ENCODE data around the gene TPST1.
A peak's percentile ranks its signal among the peaks of the same experiment; 100 is the strongest.
"Not testable (repeated sequence)": the region's sequence is repeated elsewhere in the genome, so short reads cannot be mapped to it uniquely, and the experiment has no call there.

The TPST1 gene

GRCh38 chr7:66204822-66205740, at the start of gene TPST1:
TPST1 (plus strand) TSS chr7:66205334; CDS start chr7:66240426, 35,092 bp downstream.
- peak within 1 kb of the TSS; percentile 76 for H3K9ac ChIP-seq (ENCODE audit: low read depth, low read length)
- H3K27me3 ChIP-seq (ENCODE audit: control insufficient read depth, insufficient read depth, low read length) = no peaks in the 10 kb centered on the region
- H3K4me3 ChIP-seq (ENCODE audit: low read depth, low read length) = peak within 1 kb of the TSS; percentile 91
- H3K4me1 ChIP-seq (ENCODE audit: control insufficient read depth, insufficient read depth, low read length) = peaks cover 3% of the 10 kb centered on the region
- peaks cover 3% of the 10 kb centered on the region for H3K36me3 ChIP-seq (ENCODE audit: control insufficient read depth, insufficient read depth, low read length)
- no peaks in the 10 kb centered on the region for H3K9me3 ChIP-seq (ENCODE audit: control insufficient read depth, insufficient read depth, low read length)

GRCh38 chr7:66156035-66156434, 49.1 kb upstream of the TPST1 start:
- not testable (repeated sequence) for H3K9me3 ChIP-seq (ENCODE audit: control insufficient read depth, insufficient read depth, low read length); H3K9ac ChIP-seq (ENCODE audit: low read depth, low read length); H3K27me3 ChIP-seq (ENCODE audit: control insufficient read depth, insufficient read depth, low read length); H3K4me3 ChIP-seq (ENCODE audit: low read depth, low read length)
- peaks cover 10% of the 10 kb centered on the region for H3K4me1 ChIP-seq (ENCODE audit: control insufficient read depth, insufficient read depth, low read length)
- H3K36me3 ChIP-seq (ENCODE audit: control insufficient read depth, insufficient read depth, low read length) = peaks cover 11% of the 10 kb centered on the region

- Histone ChIP-seq H3K4me1 (ENCODE audit: control insufficient read depth, insufficient read depth, low read length) (peaks cover 7% of the 10 kb centered on the region), H3K27me3 (ENCODE audit: control insufficient read depth, insufficient read depth, low read length) (no peaks in the 10 kb centered on the region), H3K4me3 (ENCODE audit: low read depth, low read length) (no peak overlapping the region), H3K9ac (ENCODE audit: low read depth, low read length) (no peak overlapping the region), H3K36me3 (ENCODE audit: control insufficient read depth, insufficient read depth, low read length) (peaks cover 7% of the 10 kb centered on the region), H3K9me3 (ENCODE audit: control insufficient read depth, insufficient read depth, low read length) (no peaks in the 10 kb centered on the region)
Observed at GRCh38 chr7:66157060-66157459, 48.1 kb upstream of the TPST1 start.

GRCh38 chr7:66162622-66163021, 42.5 kb upstream of the TPST1 start:
- no peaks in the 10 kb centered on the region for H3K4me1 ChIP-seq (ENCODE audit: control insufficient read depth, insufficient read depth, low read length)
- no peaks in the 10 kb centered on the region for H3K27me3 ChIP-seq (ENCODE audit: control insufficient read depth, insufficient read depth, low read length)
- H3K9me3 ChIP-seq (ENCODE audit: control insufficient read depth, insufficient read depth, low read length) = no peaks in the 10 kb centered on the region
- H3K9ac ChIP-seq (ENCODE audit: low read depth, low read length) = no peak overlapping the region
- no peaks in the 10 kb centered on the region for H3K36me3 ChIP-seq (ENCODE audit: control insufficient read depth, insufficient read depth, low read length)
- no peak overlapping the region for H3K4me3 ChIP-seq (ENCODE audit: low read depth, low read length)

- no peaks in the 10 kb centered on the region for H3K36me3 ChIP-seq (ENCODE audit: control insufficient read depth, insufficient read depth, low read length)
- no peak overlapping the region for H3K9ac ChIP-seq (ENCODE audit: low read depth, low read length)
- no peaks in the 10 kb centered on the region for H3K27me3 ChIP-seq (ENCODE audit: control insufficient read depth, insufficient read depth, low read length)
- no peaks in the 10 kb centered on the region for H3K4me1 ChIP-seq (ENCODE audit: control insufficient read depth, insufficient read depth, low read length)
- no peak overlapping the region for H3K4me3 ChIP-seq (ENCODE audit: low read depth, low read length)
- no peaks in the 10 kb centered on the region for H3K9me3 ChIP-seq (ENCODE audit: control insufficient read depth, insufficient read depth, low read length)
Observed at GRCh38 chr7:66163186-66163610, 41.9 kb upstream of the TPST1 start.

GRCh38 chr7:66164356-66164755, 40.8 kb upstream of the TPST1 start:
- no peak overlapping the region for H3K4me3 ChIP-seq (ENCODE audit: low read depth, low read length)
- H3K36me3 ChIP-seq (ENCODE audit: control insufficient read depth, insufficient read depth, low read length) = no peaks in the 10 kb centered on the region
- no peaks in the 10 kb centered on the region for H3K4me1 ChIP-seq (ENCODE audit: control insufficient read depth, insufficient read depth, low read length)
- no peaks in the 10 kb centered on the region for H3K27me3 ChIP-seq (ENCODE audit: control insufficient read depth, insufficient read depth, low read length)
- H3K9ac ChIP-seq (ENCODE audit: low read depth, low read length) = no peak overlapping the region
- H3K9me3 ChIP-seq (ENCODE audit: control insufficient read depth, insufficient read depth, low read length) = no peaks in the 10 kb centered on the region

- H3K4me1 ChIP-seq (ENCODE audit: control insufficient read depth, insufficient read depth, low read length) = no peaks in the 10 kb centered on the region
- H3K4me3 ChIP-seq (ENCODE audit: low read depth, low read length) = no peak overlapping the region
- H3K9ac ChIP-seq (ENCODE audit: low read depth, low read length) = no peak overlapping the region
- H3K27me3 ChIP-seq (ENCODE audit: control insufficient read depth, insufficient read depth, low read length) = no peaks in the 10 kb centered on the region
- H3K36me3 ChIP-seq (ENCODE audit: control insufficient read depth, insufficient read depth, low read length) = no peaks in the 10 kb centered on the region
- H3K9me3 ChIP-seq (ENCODE audit: control insufficient read depth, insufficient read depth, low read length) = no peaks in the 10 kb centered on the region
Observed at GRCh38 chr7:66167773-66168387, 37.3 kb upstream of the TPST1 start.

- Histone ChIP-seq H3K9ac (ENCODE audit: low read depth, low read length) (no peak overlapping the region), H3K4me3 (ENCODE audit: low read depth, low read length) (no peak overlapping the region), H3K9me3 (ENCODE audit: control insufficient read depth, insufficient read depth, low read length) (no peaks in the 10 kb centered on the region), H3K27me3 (ENCODE audit: control insufficient read depth, insufficient read depth, low read length) (no peaks in the 10 kb centered on the region), H3K36me3 (ENCODE audit: control insufficient read depth, insufficient read depth, low read length) (no peaks in the 10 kb centered on the region), H3K4me1 (ENCODE audit: control insufficient read depth, insufficient read depth, low read length) (no peaks in the 10 kb centered on the region)
Observed at GRCh38 chr7:66169616-66170015, 35.5 kb upstream of the TPST1 start.

GRCh38 chr7:66170309-66171231, 34.6 kb upstream of the TPST1 start:
- no peak overlapping the region for H3K4me3 ChIP-seq (ENCODE audit: low read depth, low read length)
- H3K9ac ChIP-seq (ENCODE audit: low read depth, low read length) = no peak overlapping the region
- no peaks in the 10 kb centered on the region for H3K36me3 ChIP-seq (ENCODE audit: control insufficient read depth, insufficient read depth, low read length)
- H3K27me3 ChIP-seq (ENCODE audit: control insufficient read depth, insufficient read depth, low read length) = no peaks in the 10 kb centered on the region
- H3K4me1 ChIP-seq (ENCODE audit: control insufficient read depth, insufficient read depth, low read length) = peaks cover 2% of the 10 kb centered on the region
- no peaks in the 10 kb centered on the region for H3K9me3 ChIP-seq (ENCODE audit: control insufficient read depth, insufficient read depth, low read length)

GRCh38 chr7:66172536-66173401, 32.4 kb upstream of the TPST1 start:
- H3K36me3 ChIP-seq (ENCODE audit: control insufficient read depth, insufficient read depth, low read length); H3K4me1 ChIP-seq (ENCODE audit: control insufficient read depth, insufficient read depth, low read length): not testable (repeated sequence)

GRCh38 chr7:66173856-66174255, 31.3 kb upstream of the TPST1 start:
- no peaks in the 10 kb centered on the region for H3K9me3 ChIP-seq (ENCODE audit: control insufficient read depth, insufficient read depth, low read length)

More at GRCh38 chr7:66172536-66173401, 32.4 kb upstream of the TPST1 start:
- not testable (repeated sequence) for H3K27me3 ChIP-seq (ENCODE audit: control insufficient read depth, insufficient read depth, low read length); H3K4me3 ChIP-seq (ENCODE audit: low read depth, low read length); H3K9ac ChIP-seq (ENCODE audit: low read depth, low read length); H3K9me3 ChIP-seq (ENCODE audit: control insufficient read depth, insufficient read depth, low read length)

More at GRCh38 chr7:66173856-66174255, 31.3 kb upstream of the TPST1 start:
- H3K4me1 ChIP-seq (ENCODE audit: control insufficient read depth, insufficient read depth, low read length) = peaks cover 2% of the 10 kb centered on the region
- no peaks in the 10 kb centered on the region for H3K36me3 ChIP-seq (ENCODE audit: control insufficient read depth, insufficient read depth, low read length)
- H3K9ac ChIP-seq (ENCODE audit: low read depth, low read length) = no peak overlapping the region
- no peaks in the 10 kb centered on the region for H3K27me3 ChIP-seq (ENCODE audit: control insufficient read depth, insufficient read depth, low read length)
- H3K4me3 ChIP-seq (ENCODE audit: low read depth, low read length) = no peak overlapping the region

Data from iPS-15b (cell line).